ENCODE measurements around the gene MRPS23.

The MRPS23 gene

DNA sequence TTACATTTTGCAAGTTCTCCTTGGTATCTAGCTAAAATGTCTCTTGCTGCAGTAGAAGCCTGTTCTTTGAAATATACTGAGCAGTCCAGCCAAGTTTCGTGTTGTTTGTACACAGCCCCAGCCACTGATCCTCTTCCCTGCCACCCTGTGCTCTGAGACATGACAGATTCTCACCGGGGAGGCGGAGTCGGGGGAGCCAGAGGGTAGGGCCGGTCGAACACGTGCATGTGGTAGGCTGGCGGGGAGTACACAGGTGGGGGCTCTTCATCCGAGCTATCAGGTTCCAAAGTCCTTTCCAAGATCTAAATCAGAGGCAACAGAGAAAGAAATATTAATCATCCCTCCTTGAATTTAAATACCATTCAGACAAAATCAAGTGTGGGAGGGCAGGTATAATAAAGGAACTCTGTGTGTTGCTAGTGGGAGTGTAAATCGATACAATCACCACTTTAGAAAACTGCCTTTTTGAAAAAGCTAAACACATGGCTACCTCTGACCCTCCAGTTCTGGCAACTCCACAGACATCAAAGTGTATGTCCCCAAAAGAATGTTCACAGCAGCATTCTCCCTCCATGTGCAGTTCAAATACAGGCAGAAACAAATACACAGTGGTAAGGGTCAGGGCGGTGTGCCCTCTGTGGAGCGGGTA lies 29.7 kb upstream of the MRPS23 start:
- no peak for DNase-seq (ENCODE audit: low read depth)

DNA sequence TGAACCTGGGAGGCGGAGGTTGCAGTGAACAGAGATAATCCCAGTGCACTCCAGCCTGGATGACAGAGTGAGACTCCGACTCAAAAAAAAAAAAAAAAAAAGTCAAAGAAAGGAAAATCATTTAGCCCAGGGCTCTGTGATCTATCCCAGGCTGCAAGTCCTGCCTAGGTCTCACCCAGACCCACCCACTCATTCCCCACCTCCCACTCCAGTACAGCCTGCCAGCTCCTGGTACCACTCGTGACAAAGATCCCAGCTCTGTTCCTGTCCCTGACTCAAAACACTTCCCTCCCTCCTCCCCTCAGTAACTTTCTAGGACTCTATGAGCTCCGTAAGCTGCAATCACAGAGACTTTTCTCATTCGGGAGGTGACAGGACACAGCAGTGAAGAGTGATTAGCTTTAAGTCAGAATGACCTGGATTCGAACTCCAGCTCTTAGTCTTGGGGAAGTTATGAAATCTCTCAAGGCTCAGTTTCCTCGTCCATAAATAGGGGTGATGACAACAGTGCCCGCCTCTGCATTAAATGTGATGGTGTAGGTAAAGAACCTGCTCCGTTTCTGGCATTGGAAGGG lies 28.0 kb upstream of the MRPS23 start:
- no peak for DNase-seq (ENCODE audit: low read depth)

DNA sequence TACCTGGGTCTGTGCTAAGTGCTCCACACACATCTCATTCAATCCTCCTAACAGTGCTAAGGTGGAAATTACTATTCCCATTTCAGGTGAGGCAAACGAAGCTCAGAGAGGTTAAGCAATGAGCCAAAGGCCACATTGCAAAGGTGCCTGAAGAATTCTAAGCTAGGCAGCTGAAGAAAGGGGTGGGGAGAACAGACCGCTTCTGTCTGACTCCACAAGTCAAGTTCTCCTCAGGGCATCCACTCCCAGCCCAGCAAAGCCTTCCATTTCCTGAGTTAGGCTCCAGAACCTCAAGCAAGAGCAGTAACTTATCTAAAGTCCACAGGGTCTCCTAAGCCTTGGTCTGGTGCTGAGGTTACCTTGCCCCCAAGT lies 27.0 kb upstream of the MRPS23 start:
- DNase-seq (ENCODE audit: low read depth): no peak

DNA sequence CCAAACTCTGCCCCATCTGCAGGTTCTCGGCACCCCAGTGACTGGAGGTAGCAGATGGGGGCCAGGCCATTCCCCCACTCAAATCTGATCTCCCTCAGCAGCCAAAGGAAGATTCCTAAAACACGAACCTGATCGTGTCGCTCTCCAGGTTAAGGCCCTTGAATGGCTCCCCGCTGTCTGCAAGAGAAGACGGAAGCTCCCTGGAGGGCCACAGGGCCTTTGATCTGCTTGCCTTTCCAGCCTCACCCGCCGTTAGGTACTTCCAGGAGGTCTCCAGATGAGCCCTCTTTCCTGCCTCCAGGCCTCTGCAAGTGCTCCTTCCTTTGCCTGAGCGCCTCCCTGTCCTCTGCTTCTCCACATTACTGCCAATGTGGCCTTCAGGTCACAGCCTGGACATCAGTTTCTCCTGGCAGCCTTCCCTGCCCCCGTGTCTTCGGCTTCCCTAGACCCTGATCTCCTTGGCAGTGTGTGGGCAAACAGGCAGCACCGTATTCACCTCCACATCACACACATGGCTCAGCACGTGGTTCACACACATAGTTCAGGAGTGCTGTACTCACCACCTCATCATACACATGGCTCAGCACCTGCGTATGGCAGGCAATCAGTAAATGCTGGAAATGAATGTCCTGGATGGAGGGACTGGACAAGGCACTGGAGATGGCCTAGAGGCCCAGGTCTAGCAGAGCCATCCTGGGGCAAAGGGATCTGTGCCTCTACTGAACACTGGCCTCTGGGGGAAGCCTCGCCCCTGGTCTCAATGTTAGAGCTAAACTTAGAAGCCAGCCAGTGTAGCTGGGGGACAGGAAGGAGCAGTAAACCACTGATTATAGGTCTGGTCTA lies 26.4 kb upstream of the MRPS23 start:
- DNase-seq (ENCODE audit: low read depth): no peak

DNA sequence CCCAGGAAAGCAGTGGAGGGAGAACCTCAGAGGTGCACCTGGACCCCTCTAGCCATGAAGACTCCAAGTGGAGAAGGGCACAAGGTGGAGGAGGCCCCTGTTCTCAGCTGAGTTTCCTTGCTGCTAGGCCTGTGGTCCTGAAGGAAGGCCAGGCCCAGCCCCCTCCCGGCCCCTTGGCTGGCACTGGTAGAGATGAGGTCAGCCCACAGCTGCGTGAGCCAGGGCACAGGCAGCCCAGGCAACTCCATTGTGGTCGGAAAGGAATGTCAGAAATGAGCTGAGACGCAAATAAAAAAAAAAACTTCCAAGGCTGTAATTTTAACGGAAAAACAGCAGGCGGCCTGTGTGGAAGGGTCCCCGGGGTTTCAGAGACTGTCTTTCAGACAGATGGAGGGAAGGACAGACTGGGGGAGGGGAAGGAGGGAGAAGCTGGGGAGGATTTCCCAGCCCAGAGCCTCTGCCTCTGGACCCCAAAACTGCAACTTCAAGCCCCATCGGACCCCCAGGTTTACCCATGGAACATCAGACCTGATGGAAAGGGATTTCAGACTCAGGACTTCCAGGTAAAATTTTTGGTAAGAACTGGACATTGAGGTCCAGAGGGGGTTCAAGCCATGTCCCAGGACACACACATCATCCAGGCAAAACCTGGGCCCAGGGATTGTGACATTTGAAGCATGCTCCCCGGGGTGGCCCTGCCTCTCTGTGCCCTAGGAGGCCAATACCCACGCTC lies 25.6 kb upstream of the MRPS23 start:
- DNase-seq (ENCODE audit: low read depth): peak; percentile 95

DNA sequence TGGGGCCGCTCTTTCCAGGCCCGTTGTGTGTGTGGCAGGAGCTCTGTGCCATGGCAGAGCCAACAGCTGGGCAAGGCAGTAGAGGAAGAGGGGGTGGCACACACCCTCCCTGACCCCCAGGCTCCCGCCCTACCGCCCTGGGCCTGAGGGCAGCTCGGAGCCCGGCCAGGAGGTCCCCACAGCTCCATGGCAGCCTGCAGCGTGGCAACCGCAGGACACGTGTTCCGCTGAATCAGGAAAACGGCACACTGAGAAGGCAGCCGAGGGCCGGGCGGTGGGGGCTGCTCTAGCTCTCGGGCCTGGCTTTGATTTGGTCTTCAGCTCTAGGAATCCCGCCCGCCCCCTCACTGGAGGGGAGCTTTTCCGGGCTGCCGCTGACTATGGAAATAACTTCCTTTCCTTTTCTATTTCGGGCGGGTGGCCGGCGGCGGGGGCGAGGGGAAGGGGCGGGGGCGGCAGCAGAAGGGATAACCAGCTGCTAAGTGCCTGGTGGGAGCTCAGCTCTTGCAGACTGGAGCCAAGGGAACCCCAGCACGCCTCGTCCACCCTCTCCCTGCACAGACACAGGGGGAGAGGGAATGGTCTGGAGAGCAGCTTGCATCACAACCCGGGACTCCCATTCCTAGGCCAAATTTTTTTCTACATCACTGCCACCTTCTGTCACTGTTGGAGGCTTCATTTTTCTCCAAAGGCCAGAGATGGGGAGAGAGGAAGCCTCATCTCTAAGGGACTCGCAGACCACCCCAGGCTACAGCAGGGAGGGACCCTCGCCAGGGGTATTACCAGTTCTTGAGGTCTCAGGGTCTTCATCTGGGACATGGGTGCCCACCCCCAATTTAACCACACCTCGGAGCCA lies 24.8 kb upstream of the MRPS23 start:
- DNase-seq (ENCODE audit: low read depth): peak; percentile 89

DNA sequence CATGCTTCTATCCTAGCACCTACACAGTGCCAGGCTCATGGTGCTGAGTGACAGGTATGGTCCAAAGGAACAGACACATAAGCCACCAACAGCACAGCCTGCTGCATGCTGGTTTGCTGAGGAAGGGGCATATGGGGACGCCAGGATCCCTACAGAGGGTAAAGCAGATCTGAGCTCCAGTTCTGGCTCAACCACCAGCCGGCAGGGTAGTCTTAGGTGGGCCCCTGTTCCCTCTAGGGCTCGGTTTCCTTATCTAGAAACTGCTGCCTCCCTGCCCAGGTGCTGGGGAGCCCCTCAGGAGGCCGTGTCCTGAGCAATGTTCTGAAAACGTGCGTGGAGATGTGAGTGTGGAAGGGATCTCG lies 24.2 kb upstream of the MRPS23 start:
- DNase-seq (ENCODE audit: low read depth): no peak

DNA sequence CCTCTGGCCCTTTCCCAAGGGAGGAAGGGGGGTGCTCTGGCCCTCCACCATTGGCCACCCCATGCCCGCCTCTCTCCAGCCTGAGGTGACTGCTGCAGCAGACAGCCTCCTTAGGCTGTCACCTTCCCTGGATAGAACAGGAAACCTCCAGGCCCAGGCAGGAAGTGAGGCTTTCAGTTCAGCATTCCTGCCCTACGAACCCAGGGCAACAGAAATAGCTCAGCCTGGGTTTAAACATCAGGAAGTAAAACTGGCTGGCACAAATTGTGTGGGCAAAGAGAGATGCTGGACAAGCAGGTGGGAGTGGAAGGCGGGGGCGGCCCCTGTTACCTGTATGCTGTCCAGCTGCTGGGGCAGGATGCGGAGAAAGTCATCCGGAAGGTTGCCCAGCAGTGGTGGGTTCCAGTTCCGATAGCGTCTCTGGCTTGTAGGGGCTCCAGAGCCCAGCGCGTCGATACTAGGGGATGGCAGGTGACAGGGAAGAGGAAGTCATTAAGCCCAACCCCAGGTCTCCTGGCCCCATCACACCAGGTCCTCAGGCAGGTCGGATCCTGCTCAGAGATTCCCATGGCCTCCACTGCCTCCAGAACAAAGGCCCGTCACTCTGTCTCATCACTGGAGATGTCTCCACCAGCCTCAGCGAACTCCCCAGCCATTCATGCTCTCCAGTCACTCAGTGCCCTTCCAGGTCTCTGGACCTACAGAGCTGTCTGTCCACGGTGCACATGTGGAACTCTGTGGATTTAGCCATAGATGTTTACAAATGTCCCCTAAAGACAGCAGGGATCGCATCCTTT lies 23.6 kb upstream of the MRPS23 start:
- no peak for DNase-seq (ENCODE audit: low read depth)

DNA sequence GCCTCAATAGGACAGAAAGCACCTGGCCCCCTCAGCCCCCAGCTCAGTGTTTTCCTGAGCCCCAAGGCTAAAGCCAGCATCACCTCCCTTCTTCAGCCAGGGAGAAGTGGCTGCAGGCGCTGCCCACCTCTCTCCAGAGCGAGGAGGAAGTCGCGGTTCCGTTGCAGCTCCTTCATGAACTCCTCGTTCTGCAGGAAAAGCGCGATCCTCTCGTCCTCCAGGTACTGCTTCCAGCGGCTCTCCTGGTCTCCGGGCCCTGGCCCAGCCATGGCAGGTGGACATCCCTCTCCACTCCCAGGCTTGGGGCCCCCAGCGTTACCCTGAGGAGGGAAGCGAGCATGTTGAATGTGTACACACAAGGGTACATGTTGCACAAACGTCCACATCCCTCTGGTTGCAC lies 22.7 kb upstream of the MRPS23 start:
- DNase-seq (ENCODE audit: low read depth): no peak

DNA sequence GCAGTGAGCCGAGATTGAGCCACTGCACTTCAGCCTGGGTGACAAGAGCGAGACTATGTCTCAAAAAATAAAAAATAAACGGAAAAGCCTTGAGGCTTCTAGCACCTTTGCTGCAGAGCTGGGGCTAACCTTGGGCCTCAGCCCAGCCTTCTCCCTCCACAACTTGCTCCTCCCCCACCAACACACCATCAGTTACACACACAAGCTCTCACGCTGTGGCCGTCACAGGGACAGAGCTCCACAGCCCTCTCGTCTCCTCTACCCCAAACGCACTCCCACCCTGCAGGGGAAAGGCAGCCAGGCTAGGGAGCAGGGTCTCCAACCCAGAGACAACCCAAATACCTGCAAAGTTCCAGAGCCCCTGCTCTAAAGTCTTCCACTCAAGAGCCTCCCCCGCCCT lies 22.0 kb upstream of the MRPS23 start:
- DNase-seq (ENCODE audit: low read depth): no peak

DNA sequence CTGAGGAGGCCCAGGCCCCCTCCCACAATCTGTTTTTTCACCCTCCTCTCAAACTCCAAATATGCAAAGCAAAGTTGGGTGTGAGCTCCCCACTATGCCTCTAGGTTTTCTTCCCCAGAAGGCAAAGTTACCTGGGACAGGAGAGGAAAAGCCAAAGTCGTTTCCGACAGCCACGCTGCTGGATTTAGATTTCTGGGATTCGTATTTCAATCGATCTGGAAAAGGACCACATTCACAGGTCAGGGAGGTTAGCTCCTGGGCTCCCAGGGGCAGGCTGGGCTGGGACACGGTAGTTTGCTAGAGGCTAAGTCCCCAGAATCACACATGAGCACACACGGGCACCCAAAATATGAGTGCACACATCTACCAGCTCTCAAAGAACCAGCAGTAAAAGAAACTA lies 21.3 kb upstream of the MRPS23 start:
- DNase-seq (ENCODE audit: low read depth): no peak

DNA sequence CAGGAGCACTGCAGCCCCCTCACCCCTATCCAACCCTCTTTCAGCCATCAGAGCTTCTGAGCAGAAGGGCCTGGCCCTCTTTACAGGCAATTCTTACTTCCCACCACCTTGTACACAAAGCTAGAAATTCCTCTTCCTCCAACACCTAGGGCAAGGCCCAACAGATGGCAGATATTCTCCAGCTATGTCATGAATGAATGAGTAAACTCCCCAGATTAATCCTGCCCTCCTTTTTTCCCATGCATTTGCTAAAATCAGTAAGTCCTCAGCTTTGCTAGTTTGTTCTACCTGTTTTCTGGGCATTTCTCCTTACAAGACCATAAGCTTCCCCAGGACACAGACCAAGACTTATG lies 20.4 kb upstream of the MRPS23 start:
- DNase-seq (ENCODE audit: low read depth): no peak

DNA sequence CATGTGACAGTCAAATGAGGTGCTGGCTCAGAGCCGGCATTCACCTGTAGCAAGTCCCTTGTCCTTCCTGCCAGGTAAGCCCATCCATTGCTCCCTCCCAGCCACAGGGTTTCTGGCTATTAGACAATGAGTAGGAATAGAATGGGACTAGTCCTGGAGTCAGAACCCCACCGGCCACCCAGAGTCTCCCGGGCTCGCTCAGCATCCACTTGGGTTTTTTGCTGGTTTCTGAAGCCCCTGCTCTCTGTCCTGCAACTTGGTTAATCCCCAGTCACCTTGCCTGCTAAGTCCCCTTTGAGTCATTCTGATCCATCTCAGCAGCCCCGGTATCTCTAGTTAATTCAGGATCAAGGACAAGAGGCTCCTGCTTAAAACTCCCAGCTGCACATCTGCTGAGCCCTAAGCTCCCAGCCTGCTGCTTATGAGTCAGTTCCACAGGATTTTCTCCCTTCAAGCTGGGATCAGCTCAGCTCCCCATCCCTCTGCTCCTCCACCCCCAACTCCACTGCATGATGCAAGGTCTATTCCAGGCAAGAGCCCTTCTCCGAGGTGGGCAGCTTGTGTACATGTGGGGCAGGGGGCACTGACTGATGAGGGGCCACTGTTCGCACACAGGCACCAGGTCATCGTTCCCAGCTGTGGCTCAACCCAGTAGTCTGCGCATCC lies 19.9 kb upstream of the MRPS23 start:
- DNase-seq (ENCODE audit: low read depth): peak; percentile 84

DNA sequence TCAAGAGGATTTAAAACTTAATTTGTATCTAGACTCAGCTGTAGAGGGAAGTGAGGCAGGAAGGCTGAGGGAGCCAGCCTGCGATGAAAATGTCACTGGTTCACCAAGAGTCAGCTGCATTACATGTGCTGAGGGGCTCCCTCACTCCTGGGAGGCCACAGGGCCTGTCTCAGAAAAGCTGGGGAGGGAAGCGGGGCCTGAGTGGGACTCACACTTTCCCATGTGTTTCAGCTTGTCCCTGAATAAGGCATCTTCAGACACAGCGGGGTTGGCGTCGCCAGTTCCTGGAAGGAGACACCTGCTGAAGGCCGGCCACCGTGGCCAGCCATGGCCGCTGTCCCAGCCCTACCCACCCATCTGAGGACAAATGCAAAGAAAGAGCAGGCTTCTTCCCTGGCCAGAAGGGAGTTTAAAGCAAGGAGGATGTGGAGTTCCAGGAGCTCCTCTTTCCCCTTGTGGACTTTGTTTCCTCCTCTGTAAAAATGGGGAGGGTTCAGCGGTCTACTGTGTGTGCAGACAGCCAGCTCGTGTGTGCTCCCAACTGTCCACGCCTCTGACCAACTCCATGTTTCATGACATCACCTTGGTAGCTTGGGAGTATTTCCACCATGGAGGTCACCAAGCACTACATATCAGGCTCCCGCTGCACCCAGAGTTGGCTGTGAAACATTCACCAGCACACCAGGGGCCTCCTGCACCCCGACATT lies 19.2 kb upstream of the MRPS23 start:
- DNase-seq (ENCODE audit: low read depth): no peak

DNA sequence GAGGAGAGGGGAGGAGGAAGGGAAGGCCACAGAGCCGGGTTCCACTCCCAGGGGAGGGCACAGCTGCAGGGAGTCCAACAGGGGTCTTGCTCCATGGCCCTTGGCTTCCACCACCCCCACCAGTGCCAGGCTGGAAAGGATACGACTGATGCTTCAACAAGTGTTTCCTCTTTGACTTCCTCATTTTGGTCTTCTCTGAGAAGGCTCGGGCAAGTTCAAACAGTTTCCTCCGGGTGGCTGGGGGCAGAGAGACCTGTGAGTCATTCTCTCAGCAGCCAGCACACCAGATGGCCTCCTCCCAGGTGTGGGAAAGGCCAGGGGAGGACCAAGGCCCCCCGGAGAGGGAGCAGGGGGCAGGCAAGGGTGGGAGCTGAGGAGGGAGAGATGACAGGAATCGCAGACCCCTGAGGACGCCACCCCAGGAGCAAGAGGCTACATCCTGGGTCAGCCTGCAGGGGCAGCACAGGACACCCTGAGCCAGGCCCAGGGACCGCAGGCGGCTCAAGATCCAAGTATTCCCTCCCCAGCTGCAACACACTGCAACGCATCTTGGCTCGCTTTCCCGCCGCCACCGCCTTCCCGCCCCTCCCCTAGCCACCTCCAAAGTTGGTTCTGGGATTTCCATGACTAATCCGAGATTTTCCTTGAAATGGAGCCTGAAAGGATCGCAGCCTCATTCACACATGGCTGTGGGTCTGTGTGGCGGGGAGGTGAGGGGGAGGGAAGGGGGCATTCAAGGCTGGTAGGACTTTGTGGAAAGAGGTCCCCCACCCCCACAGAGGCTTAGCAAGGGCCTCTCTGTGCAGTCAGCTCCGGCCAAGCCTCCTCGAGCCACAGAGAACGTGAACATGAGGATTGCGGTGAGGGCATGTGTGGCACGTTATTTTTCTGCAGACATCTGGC lies 18.4 kb upstream of the MRPS23 start:
- peak; percentile 91 for DNase-seq (ENCODE audit: low read depth)

DNA sequence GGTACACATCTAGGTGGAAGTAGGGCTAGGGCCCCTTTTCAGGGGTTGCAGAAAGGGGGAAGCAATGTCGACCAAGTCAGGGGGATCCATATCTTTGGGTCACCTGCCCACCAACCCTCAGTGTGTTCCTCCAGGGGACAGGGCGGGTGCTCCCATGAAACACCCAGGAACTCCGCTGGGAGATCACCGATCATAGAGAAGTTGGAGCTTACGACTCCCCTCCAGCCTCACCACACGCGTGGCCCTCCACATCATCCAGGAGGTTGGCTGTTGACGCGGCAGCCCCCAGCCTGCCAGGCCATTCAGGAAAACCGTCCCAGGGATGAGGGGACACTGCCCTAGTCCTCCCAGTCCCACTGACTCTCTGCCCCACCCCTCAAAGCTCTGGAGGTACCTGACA lies 17.3 kb upstream of the MRPS23 start:
- DNase-seq (ENCODE audit: low read depth): no peak

DNA sequence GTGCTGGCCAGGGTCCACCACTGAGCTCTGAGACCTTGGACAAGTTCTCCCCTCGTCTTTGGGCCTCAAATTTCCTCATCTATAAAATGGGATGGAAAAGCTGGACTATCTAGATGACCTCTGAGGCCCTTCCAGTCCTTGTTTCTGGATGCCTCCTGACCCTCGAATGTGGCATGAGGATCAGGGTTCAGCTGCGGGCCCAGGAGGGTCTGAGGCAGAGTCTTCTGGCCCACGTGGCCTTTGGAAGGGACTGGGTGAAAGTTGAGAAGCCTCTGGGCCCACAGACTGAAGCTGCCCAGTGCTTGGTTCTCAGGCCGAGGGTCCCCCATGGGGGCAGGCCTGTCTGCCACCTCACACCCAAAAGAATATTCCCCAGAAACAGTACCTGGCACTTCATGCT lies 16.9 kb upstream of the MRPS23 start:
- no peak for DNase-seq (ENCODE audit: low read depth)

DNA sequence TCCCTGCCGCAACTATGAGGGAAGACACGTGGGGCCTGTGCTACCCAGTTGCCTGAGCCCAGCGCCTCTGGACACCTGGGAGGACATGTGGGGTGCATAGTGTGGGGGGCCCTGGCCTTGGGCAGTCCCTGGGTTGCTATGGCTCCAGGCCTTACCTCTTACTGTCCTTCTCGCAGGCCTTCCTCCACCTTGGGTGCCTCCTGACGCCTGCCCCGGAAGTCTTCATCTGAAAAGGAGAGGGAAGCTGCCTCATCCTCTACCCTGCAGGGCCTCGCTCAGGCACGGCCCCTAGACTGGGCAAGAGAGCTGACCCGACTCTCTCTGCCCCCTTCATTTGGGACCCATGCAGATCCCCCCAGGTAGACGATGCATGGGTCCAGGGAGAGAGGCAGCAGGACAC lies 16.5 kb upstream of the MRPS23 start:
- no peak for DNase-seq (ENCODE audit: low read depth)

DNA sequence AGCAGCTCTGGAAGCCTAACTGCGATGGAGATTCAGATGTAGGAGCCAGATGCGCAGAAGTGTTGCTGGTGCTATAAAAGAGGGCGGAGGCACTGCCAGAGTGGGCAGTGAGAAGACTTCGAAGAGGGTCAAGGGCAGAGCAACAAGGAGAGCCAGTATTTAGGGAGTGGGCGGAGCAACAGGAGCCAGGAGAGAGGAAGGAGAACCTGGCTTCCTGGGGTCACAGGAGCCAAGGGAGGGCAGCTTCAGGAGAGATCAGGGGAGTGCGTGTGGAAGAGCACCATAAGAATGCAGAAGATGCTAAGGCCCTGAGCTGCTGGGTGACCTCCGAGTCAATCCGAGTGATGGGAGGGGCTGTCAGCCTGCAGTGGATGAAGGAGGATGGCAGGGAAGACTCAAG lies 14.4 kb upstream of the MRPS23 start:
- DNase-seq (ENCODE audit: low read depth): no peak
